ENCODE measurements around the gene MRPL14. TPM values are rescaled to one million over a fixed set of nuclear protein-coding genes. Genes with fewer than 3 reads are reported as not detected.
A peak's percentile ranks its signal among the peaks of the same experiment; 100 is the strongest.

MRPL14 gene
- total RNA-seq, 2 donors from 2014 or later, result 36.5 to 49.9 TPM

DNA sequence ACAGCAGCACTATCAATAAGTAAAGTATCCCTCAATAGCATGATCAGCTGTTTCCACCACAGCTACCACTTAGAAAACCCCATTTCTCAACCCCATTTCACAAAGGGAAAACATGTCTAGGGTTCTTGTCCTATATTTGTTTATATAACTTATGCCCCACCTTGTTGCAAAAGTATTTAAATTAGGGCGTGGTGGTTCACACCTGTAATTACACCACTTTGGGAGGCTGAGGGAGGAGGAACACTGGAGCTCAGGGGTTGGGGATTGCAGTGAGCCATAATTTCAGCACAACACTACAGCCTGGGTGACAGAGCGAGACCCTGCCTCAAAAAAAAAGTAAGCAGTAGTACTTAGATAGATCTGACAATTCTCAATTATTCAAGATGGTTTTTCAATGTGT lies 3.7 kb downstream of the MRPL14 start:
- DNase-seq (ENCODE audit: low spot score) (no peak), ATAC-seq (no peak)
- H3K36me3 Mint-ChIP-seq, result peaks cover 6% of the 10 kb centered on the region
- peak overlapping the region; percentile 58 for H3K4me3 Mint-ChIP-seq
- no peaks in the 10 kb centered on the region for H3K9me3 Mint-ChIP-seq
- H3K27me3 Mint-ChIP-seq, result no peaks in the 10 kb centered on the region
- no peak overlapping the region for H3K27ac Mint-ChIP-seq
- peaks cover 50 to 53% of the 10 kb centered on the region in 2 donors for H3K4me1 Mint-ChIP-seq (ENCODE audit: low read depth in 2 of 2)

DNA sequence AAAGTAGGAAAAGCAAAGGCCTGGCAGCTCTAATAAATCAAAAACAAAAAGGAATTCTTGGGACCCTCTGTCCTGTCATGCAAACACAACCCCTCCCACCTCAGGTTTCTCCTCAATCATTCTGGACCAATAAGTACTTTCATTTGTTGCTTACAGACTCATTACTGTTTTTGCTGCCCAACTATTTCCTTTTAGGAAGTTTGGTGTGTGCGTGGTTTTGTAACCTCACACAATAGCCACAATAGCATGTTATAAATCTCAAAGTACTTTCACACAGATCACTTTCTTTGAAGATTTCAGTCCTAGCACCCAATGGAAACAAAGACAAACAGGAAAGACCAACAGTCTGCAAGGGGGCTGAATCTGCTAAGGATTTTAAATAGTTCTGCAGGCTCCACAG lies 4.5 kb downstream of the MRPL14 start:
- peak overlapping the region; percentile 58 for H3K4me3 Mint-ChIP-seq
- peaks cover 52 to 53% of the 10 kb centered on the region in 2 donors for H3K4me1 Mint-ChIP-seq (ENCODE audit: low read depth in 2 of 2)
- H3K36me3 Mint-ChIP-seq, result peaks cover 6% of the 10 kb centered on the region
- peak overlapping the region in 1 of 2 donors; percentile 4 for H3K27ac Mint-ChIP-seq
- no peaks in the 10 kb centered on the region for H3K27me3 Mint-ChIP-seq
- no peak for ATAC-seq
- no peaks in the 10 kb centered on the region for H3K9me3 Mint-ChIP-seq
- no peak for DNase-seq (ENCODE audit: low spot score)

DNA sequence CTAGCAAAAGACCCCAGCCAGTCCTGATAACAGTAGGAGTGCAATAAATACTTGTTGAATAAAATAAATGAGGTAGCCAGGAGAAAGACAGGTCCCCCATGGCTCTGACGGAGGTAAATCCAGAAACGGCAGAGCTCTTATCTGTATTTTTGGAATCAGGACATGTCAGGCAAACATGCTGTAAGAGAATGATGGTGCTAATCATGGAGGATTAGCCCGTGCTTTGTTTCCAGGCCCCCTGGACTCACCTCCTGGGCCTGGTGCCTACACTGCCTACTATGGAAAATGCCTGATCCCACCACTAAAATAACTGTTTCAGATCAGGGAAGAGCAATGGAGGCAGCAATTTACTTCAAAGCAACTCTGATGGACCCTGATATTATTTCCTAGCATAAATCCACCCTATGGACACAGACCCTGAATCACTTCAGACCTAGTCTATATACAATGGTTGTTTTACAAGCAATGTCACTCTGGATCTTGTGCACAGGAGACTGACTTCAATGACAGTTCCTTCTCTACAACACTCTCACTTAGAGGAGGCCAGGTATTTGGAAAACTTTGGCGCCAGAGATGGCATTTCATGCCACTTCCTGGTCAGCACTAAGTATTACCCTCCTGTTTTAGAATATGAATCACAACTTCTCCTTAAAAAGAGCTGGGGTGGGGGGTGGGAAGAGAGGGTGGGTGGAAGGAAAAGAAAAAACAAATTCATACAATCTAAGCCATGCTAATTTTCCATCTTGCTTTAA lies 6.4 kb downstream of the MRPL14 start:
- ATAC-seq, result no peak
- Mint-ChIP-seq H3K27ac (no peak overlapping the region), H3K36me3 (peaks cover 4% of the 10 kb centered on the region), H3K9me3 (no peaks in the 10 kb centered on the region), H3K4me1 (ENCODE audit: low read depth in 2 of 2) (peaks cover 43 to 47% of the 10 kb centered on the region in 2 donors), H3K27me3 (no peaks in the 10 kb centered on the region), H3K4me3 (no peak overlapping the region)
- no peak for DNase-seq (ENCODE audit: low spot score)

DNA sequence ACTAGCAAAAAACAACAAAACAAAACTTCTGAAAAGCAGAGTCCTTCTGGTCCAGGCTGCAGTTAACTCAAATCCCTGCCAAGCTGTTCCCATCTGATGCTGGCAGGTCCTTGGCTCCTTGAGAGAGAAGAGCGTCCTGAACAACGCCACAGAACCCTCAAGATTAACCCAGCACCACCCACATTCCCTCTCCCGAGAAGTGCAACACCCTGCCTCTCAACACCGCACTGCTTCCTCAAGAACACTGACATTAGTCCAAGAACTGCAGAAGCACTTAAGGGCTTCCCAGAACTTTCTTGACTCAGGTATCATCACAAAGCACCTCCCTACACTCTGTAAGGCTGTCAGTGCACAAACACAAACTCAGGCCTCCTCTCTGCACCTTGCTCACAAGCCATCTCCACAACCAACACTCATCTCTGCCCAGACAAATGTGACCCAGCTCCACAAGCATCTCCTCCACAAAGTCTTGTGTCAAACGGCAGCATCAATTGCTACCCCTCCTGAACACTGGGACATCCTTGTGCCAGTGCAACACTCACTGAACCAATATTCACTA lies 7.5 kb downstream of the MRPL14 start:
- Mint-ChIP-seq H3K4me3 (no peak overlapping the region), H3K27ac (no peak overlapping the region), H3K9me3 (no peaks in the 10 kb centered on the region), H3K36me3 (peaks cover 7% of the 10 kb centered on the region), H3K4me1 (ENCODE audit: low read depth in 2 of 2) (peaks cover 42 to 47% of the 10 kb centered on the region in 2 donors), H3K27me3 (no peaks in the 10 kb centered on the region)
- ATAC-seq (no peak), DNase-seq (ENCODE audit: low spot score) (no peak)

DNA sequence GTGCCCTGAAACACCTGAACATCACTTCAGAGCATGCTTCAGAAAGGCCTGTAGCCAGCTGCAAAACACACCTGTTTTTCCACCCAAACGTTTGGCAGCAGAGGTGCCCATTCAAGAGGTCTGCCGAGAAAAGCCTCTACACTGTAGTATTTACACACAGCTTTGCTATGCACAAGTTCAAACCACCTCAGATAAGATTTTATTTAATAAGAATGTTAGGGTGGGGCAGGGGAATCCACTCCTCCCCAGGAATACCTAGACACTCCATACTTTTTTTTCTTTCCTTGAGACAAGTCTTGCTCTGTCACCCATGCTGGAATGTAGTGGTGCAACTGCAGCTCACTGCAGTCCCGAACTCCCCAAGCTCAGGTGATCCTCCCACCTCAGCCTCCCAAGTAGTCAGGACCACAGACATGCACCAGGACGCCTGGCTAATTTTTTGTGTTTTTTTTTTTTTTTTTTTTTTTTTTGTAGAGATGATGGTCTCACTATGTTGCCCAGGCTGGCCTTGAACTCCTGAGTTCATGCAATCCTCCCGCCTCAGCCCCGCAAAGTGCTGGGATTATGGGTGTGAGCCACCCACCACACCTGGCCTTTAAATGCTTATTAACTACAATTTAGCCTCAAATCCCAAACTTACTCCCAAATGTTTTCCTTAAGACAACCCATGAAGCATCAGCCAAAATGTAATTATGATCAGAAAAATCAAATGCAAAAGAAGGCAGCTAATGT lies 9.7 kb downstream of the MRPL14 start:
- peaks cover 20 to 26% of the 10 kb centered on the region in 2 donors for H3K4me1 Mint-ChIP-seq (ENCODE audit: low read depth in 2 of 2)
- peaks cover 7% of the 10 kb centered on the region for H3K36me3 Mint-ChIP-seq

DNA sequence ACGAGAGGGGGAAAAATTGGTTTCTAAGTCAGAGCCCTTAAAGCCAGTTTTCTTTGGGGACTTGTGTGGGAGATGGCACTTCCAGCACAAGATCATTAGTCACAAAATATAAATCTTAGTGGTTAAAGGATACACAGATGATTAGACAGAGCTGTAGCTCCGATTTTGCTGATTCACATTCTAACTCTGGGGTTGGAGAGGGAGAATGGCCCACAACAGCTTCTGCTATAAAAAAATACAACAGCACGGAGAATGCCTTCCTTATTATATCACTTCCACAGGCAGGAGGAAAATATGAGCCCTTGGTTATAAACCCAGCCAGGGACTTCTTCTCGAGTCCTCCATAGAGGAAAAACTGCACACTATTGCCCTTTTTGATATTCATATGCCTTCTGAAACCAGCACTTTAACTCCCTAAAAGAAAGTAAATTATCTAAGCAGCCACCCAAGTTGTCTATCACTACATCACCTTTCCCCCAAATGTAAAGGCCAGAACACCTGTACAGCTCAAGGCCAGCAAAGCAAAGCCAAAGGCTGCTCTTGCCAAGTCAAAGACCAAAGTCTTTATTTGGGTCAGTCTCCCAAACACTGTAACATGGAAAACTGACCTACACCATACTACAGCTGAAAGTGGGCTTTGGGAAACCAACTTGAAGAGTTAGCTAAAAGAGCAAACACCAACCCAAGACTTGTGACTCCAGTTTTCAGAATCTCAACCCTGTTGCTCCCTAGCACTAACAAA lies 10.4 kb downstream of the MRPL14 start:
- DNase-seq (ENCODE audit: low spot score) (no peak), ATAC-seq (no peak)
- Mint-ChIP-seq H3K9me3 (no peaks in the 10 kb centered on the region), H3K27me3 (no peaks in the 10 kb centered on the region), H3K36me3 (peaks cover 12% of the 10 kb centered on the region), H3K4me1 (ENCODE audit: low read depth in 2 of 2) (peaks cover 18 to 24% of the 10 kb centered on the region in 2 donors), H3K27ac (no peak overlapping the region), H3K4me3 (no peak overlapping the region)

More for the DNA sequence above, 9.7 kb downstream of the MRPL14 start:
- H3K9me3 Mint-ChIP-seq, result no peaks in the 10 kb centered on the region
- DNase-seq (ENCODE audit: low spot score) (no peak), ATAC-seq (no peak)
- no peak overlapping the region for H3K27ac Mint-ChIP-seq
- no peaks in the 10 kb centered on the region for H3K27me3 Mint-ChIP-seq
- no peak overlapping the region for H3K4me3 Mint-ChIP-seq

DNA sequence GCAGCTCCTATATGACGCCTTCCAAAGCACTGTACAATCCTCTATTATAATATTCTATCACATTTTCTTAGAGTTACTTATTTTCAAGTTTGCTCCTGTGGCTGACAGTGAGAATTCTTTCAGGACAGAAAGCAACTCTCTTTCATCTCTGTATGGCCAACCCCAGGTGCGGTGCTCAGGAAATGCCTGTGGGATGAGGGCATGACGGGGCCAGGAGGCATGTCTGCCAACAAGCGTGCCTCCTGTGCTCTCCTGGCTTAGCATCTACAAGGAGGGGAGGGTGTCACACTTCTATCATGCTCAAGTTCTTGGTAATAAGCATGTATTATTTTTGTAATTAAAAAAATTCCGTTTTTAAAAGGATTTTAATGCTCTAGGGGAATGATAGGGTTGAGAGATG lies 11.4 kb downstream of the MRPL14 start:
- no peak overlapping the region for H3K4me3 Mint-ChIP-seq
- ATAC-seq (no peak), DNase-seq (ENCODE audit: low spot score) (no peak)
- H3K27me3 Mint-ChIP-seq, result no peaks in the 10 kb centered on the region
- H3K36me3 Mint-ChIP-seq, result peaks cover 15% of the 10 kb centered on the region
- H3K4me1 Mint-ChIP-seq (ENCODE audit: low read depth in 2 of 2), result peaks cover 27 to 32% of the 10 kb centered on the region in 2 donors
- no peaks in the 10 kb centered on the region for H3K9me3 Mint-ChIP-seq
- no peak overlapping the region for H3K27ac Mint-ChIP-seq

DNA sequence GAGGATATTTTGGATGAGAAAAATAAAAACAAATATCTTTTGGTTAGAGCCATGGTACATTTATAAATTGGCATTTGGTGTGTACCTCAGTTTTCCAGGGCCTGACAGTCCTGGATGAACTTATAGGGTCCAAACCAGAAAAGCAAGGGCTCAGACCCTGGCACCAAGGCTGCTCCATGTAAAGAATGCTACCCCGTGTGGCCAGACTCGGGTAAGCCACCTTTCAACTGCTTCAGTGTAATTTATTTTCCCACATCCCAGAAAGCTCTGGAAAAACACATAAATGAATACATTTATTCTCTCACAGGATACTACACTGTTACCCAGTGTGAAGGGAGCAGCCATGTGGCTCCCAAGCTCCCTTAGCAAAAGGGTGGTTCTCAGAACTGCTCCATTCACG lies 13.8 kb downstream of the MRPL14 start:
- peaks cover 19 to 22% of the 10 kb centered on the region in 2 donors for H3K4me1 Mint-ChIP-seq (ENCODE audit: low read depth in 2 of 2)
- no peak for DNase-seq (ENCODE audit: low spot score)
- no peak overlapping the region for H3K4me3 Mint-ChIP-seq
- peaks cover 15% of the 10 kb centered on the region for H3K36me3 Mint-ChIP-seq
- ATAC-seq, result no peak
- no peaks in the 10 kb centered on the region for H3K27me3 Mint-ChIP-seq
- no peaks in the 10 kb centered on the region for H3K9me3 Mint-ChIP-seq
- H3K27ac Mint-ChIP-seq, result no peak overlapping the region

DNA sequence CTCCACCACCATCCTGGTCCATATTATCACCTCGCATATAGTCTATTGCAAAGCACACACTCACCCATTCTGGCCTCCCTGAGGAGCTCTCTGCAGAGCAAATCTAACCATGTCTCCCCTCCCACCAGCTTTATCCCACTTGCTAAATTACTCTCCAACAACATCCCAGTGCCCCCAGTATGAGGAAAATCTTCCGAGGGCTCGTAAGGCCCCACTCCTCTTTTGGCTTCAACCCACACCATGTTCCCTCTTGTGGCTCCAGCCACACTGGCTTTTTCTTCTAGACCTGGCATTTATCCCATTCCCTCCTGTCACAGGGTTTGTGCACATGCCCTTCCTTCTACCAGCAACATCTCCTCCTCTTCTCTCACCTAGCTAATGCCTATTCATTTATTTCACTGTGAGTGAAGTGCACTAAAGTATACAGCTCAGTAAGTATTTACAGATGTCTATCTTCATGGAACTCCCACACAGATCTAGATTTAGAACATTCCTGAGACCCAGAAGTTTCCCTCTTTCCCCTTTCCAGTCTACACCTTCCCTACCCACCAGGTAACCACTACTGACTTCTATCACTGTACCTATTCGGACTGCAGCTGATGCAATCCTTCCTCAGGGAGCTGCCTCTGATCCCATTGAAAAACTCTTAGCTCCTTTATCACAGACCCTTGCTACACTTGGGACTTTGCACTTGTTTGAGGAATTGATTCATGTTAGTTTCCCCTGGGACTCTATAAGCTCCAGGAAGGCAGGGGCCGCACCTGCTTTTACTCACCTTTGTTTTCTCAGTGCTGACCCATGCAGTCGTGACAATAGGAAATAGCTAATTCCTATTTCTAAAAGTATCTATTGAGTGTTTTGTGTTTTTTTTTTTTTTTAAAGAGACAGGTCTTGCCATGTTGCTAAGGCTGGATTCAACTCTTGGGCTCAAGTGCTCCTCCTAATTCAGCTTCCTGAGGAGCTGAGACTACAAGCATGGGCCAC lies 15.5 kb downstream of the MRPL14 start:
- Mint-ChIP-seq H3K9me3 (no peaks in the 10 kb centered on the region), H3K4me1 (ENCODE audit: low read depth in 2 of 2) (peaks cover 15 to 16% of the 10 kb centered on the region in 2 donors), H3K27ac (peak overlapping the region in 1 of 2 donors; percentile 24), H3K27me3 (no peaks in the 10 kb centered on the region), H3K36me3 (peaks cover 15% of the 10 kb centered on the region), H3K4me3 (no peak overlapping the region)
- DNase-seq (ENCODE audit: low spot score) (no peak), ATAC-seq (no peak)

DNA sequence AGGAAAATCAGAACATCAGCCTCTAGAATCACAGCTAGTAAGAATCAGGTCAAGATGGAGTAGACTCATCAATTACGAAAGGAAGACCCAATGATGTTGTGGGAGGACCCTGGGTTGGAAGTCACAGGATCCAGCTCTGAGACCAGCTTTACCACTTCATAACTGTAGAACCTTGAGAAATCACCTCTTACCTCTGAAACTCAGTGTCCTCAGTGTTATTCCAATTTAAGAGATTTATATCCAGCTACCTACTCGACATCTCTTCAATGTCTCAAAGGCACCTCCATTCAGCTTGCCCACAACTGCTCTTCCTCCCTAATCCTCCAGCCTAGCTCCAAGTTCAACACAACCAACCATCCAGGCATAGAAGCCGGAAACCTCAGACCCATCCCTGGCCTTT lies 16.3 kb downstream of the MRPL14 start:
- Mint-ChIP-seq H3K4me3 (no peak overlapping the region), H3K36me3 (peaks cover 15% of the 10 kb centered on the region), H3K27me3 (no peaks in the 10 kb centered on the region), H3K4me1 (ENCODE audit: low read depth in 2 of 2) (peaks cover 19% of the 10 kb centered on the region in 2 donors), H3K27ac (no peak overlapping the region), H3K9me3 (no peaks in the 10 kb centered on the region)
- DNase-seq (ENCODE audit: low spot score) (no peak), ATAC-seq (no peak)

DNA sequence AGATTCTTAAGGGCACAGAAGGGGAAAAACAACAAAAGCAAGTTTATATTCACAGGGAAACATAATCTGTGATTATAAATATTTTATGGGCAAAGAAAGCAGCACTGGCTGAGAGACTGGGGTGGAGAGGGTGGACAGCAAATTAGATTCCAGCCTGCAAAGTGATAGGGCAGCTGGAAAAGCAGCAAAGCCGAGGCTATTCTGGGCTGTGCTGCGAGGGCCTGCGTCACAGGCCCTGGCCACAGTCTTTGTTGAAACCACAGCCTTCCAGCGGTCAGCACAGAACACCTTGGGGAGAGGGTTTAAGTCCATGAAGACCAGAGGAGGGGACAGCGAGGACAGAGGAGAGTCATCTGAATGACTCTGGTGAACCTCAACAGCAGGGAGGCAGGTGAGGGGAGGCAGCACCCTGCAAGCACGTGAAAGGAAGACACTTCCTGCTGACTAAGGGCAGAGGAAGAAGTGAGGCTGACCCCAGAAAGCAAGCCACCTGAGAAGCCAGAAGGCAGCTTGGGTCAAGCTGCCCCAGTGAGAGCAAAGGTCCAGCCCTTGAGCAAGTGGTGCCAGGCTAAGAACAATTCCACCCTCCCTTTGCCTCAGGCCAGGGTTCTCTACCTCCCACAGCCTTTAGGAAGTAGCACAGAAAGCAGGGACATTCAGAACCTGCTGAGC lies 17.1 kb downstream of the MRPL14 start:
- Mint-ChIP-seq H3K27me3 (no peaks in the 10 kb centered on the region), H3K9me3 (no peaks in the 10 kb centered on the region), H3K4me3 (no peak overlapping the region), H3K27ac (no peak overlapping the region), H3K4me1 (ENCODE audit: low read depth in 2 of 2) (peaks cover 16 to 21% of the 10 kb centered on the region in 2 donors), H3K36me3 (peaks cover 9% of the 10 kb centered on the region)
- ATAC-seq (no peak), DNase-seq (ENCODE audit: low spot score) (no peak)

DNA sequence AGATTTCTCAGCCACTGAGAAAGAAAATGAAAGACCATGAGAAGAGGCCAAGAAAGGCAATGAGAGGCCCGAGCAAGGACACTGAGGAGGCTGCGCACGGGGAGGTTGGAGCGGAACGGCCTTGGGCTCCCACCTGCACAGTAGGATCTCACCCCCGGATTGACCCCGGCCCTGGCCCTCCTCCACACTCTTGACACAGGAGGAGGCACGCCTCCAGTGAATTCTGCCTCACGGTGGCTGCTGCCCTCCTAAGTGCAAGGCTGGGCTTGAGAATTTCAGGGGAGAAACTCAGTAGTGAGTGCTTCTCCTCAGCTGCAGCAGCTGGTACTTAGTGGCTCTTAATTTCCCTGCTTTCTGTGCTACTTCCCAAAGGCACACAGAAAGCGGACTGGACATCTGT lies 18.0 kb downstream of the MRPL14 start:
- no peak for DNase-seq (ENCODE audit: low spot score)
- Mint-ChIP-seq H3K27ac (no peak overlapping the region), H3K4me3 (no peak overlapping the region), H3K27me3 (no peaks in the 10 kb centered on the region), H3K36me3 (peaks cover 8% of the 10 kb centered on the region), H3K9me3 (no peaks in the 10 kb centered on the region), H3K4me1 (ENCODE audit: low read depth in 2 of 2) (peaks cover 21 to 25% of the 10 kb centered on the region in 2 donors)
- no peak for ATAC-seq
